OCI-LY3 (cell line): ENCODE measurements around the gene SPDL1.

Experiments used
- EZH2phosphoT487 ChIP-seq: fragments of 200-600 bp; shearing (Covaris generic); IDR thresholded peaks from 2 replicates; pipeline ENCODE4 v1.6.1; 2018; ENCODE audit warnings: antibody characterized with exemption, mixed run types, low read depth
- TF ChIP-seq, protein P1 (sequence below): fragments of 200-600, 300-600 bp; sonication (generic); IDR thresholded peaks from 2 replicates; pipeline ENCODE4 v1.5.1; 2014; ENCODE audit warnings: antibody characterized with exemption, low read length, low read depth

DNA sequence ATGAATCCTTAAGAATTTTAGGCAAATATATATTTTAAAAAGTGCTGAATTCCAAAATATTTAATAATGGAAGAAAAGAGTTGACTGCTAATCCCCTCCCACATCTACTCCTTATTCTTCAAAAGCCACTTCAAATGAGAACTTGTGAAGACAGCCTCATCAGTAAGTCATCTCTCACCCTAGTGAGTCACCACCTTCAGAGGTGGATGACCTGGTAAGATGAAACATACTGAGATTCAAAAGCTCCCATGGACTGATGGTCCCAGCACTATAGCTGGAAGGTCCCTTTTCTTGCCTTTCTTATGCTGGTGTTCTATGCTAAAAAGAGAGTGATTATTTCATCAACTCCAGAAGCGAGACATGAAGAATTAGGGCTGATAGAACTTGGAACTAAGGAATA lies 37.8 kb upstream of the SPDL1 start:
- TF ChIP-seq, protein P1, sequence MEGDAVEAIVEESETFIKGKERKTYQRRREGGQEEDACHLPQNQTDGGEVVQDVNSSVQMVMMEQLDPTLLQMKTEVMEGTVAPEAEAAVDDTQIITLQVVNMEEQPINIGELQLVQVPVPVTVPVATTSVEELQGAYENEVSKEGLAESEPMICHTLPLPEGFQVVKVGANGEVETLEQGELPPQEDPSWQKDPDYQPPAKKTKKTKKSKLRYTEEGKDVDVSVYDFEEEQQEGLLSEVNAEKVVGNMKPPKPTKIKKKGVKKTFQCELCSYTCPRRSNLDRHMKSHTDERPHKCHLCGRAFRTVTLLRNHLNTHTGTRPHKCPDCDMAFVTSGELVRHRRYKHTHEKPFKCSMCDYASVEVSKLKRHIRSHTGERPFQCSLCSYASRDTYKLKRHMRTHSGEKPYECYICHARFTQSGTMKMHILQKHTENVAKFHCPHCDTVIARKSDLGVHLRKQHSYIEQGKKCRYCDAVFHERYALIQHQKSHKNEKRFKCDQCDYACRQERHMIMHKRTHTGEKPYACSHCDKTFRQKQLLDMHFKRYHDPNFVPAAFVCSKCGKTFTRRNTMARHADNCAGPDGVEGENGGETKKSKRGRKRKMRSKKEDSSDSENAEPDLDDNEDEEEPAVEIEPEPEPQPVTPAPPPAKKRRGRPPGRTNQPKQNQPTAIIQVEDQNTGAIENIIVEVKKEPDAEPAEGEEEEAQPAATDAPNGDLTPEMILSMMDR: no peak
- TF ChIP-seq EZH2phosphoT487: no peak
